ENCODE measurements around the gene BMP3.

The BMP3 gene

GRCh38 chr4:81065446-81065845, 34.9 kb downstream of the BMP3 start:
- TF ChIP-seq CTCF (IDR thresholded peaks at IDR 0.05; ENCODE audit: low read depth, low read length), result no peak
- no peak overlapping the region for H3K4me3 ChIP-seq (ENCODE audit: low read depth, low read length)

GRCh38 chr4:81069706-81070331, 39.3 kb downstream of the BMP3 start:
- peak; percentile 84 for TF ChIP-seq CTCF (IDR thresholded peaks at IDR 0.05; ENCODE audit: low read depth, low read length)

GRCh38 chr4:81071013-81071412, 40.5 kb downstream of the BMP3 start:
- no peak for TF ChIP-seq CTCF (IDR thresholded peaks at IDR 0.05; ENCODE audit: low read depth, low read length)
- H3K4me3 ChIP-seq (ENCODE audit: low read depth, low read length), result no peak overlapping the region

More at GRCh38 chr4:81069706-81070331, 39.3 kb downstream of the BMP3 start:
- no peak overlapping the region for H3K4me3 ChIP-seq (ENCODE audit: low read depth, low read length)

- H3K4me3 ChIP-seq (ENCODE audit: low read depth, low read length), result no peak overlapping the region
- no peak for TF ChIP-seq CTCF (IDR thresholded peaks at IDR 0.05; ENCODE audit: low read depth, low read length)
Measured at GRCh38 chr4:81081156-81081555, 50.6 kb downstream of the BMP3 start.

GRCh38 chr4:81084029-81084428, 53.5 kb downstream of the BMP3 start:
- no peak overlapping the region for H3K4me3 ChIP-seq (ENCODE audit: low read depth, low read length)
- TF ChIP-seq CTCF (IDR thresholded peaks at IDR 0.05; ENCODE audit: low read depth, low read length), result peak; percentile 28; the same call in 1 of the 2 replicates

- H3K4me3 ChIP-seq (ENCODE audit: low read depth, low read length), result no peak overlapping the region
- no peak for TF ChIP-seq CTCF (IDR thresholded peaks at IDR 0.05; ENCODE audit: low read depth, low read length)
Measured at GRCh38 chr4:81084634-81085033, 54.1 kb downstream of the BMP3 start.

- TF ChIP-seq CTCF (IDR thresholded peaks at IDR 0.05; ENCODE audit: low read depth, low read length), result no peak
- H3K4me3 ChIP-seq (ENCODE audit: low read depth, low read length), result no peak overlapping the region
Measured at GRCh38 chr4:81085291-81085690, 54.8 kb downstream of the BMP3 start.

Data from WI38 (cell line).